Measurements from ENCODE around the gene MICALL2.
A peak's percentile ranks its signal among the peaks of the same experiment; 100 is the strongest.

MICALL2 gene

GRCh38 chr7:1466524-1467271 lies 7.4 kb upstream of the MICALL2 start:
- no peak for DNase-seq
- H3K4me3 Mint-ChIP-seq, result no peak overlapping the region
- H3K27me3 Mint-ChIP-seq, result no peaks in the 10 kb centered on the region
- peaks cover 13% of the 10 kb centered on the region for H3K36me3 Mint-ChIP-seq (ENCODE audit: low read depth)
- no peak overlapping the region for H3K27ac Mint-ChIP-seq
- no peaks in the 10 kb centered on the region for H3K9me3 Mint-ChIP-seq
- H3K4me1 Mint-ChIP-seq (ENCODE audit: low read depth), result peaks cover under 1% of the 10 kb centered on the region

- no peak overlapping the region for H3K4me3 Mint-ChIP-seq
- DNase-seq, result no peak
- no peaks in the 10 kb centered on the region for H3K27me3 Mint-ChIP-seq
- H3K4me1 Mint-ChIP-seq (ENCODE audit: low read depth), result peaks cover 6% of the 10 kb centered on the region
- H3K9me3 Mint-ChIP-seq, result no peaks in the 10 kb centered on the region
- peaks cover 6% of the 10 kb centered on the region for H3K36me3 Mint-ChIP-seq (ENCODE audit: low read depth)
- H3K27ac Mint-ChIP-seq, result no peak overlapping the region
Measured at GRCh38 chr7:1464694-1465093, 5.4 kb upstream of the MICALL2 start.

- no peak for DNase-seq
- no peak overlapping the region for H3K27ac Mint-ChIP-seq
- no peaks in the 10 kb centered on the region for H3K9me3 Mint-ChIP-seq
- peaks cover 3% of the 10 kb centered on the region for H3K36me3 Mint-ChIP-seq (ENCODE audit: low read depth)
- peaks cover 6% of the 10 kb centered on the region for H3K4me1 Mint-ChIP-seq (ENCODE audit: low read depth)
- H3K4me3 Mint-ChIP-seq, result no peak overlapping the region
- no peaks in the 10 kb centered on the region for H3K27me3 Mint-ChIP-seq
Measured at GRCh38 chr7:1463676-1464223, 4.5 kb upstream of the MICALL2 start.

GRCh38 chr7:1461646-1462375 lies 2.5 kb upstream of the MICALL2 start:
- Mint-ChIP-seq H3K4me3 (no peak overlapping the region), H3K27ac (peak overlapping the region; percentile 8), H3K9me3 (no peaks in the 10 kb centered on the region), H3K36me3 (ENCODE audit: low read depth) (no peaks in the 10 kb centered on the region), H3K27me3 (no peaks in the 10 kb centered on the region), H3K4me1 (ENCODE audit: low read depth) (peaks cover 12% of the 10 kb centered on the region)
- DNase-seq, result no peak

GRCh38 chr7:1460821-1461645 lies 1.8 kb upstream of the MICALL2 start:
- DNase-seq, result no peak
- no peaks in the 10 kb centered on the region for H3K9me3 Mint-ChIP-seq
- H3K27ac Mint-ChIP-seq, result no peak overlapping the region
- no peaks in the 10 kb centered on the region for H3K36me3 Mint-ChIP-seq (ENCODE audit: low read depth)
- H3K27me3 Mint-ChIP-seq, result no peaks in the 10 kb centered on the region
- peaks cover 12% of the 10 kb centered on the region for H3K4me1 Mint-ChIP-seq (ENCODE audit: low read depth)
- no peak overlapping the region for H3K4me3 Mint-ChIP-seq

GRCh38 chr7:1459920-1460820 lies 900 bp upstream of the MICALL2 start:
- H3K9me3 Mint-ChIP-seq, result no peaks in the 10 kb centered on the region
- no peaks in the 10 kb centered on the region for H3K36me3 Mint-ChIP-seq (ENCODE audit: low read depth)
- DNase-seq, result no peak
- H3K27ac Mint-ChIP-seq, result peak overlapping the region; percentile 26
- H3K27me3 Mint-ChIP-seq, result no peaks in the 10 kb centered on the region
- H3K4me3 Mint-ChIP-seq, result peak overlapping the region; percentile 61
- H3K4me1 Mint-ChIP-seq (ENCODE audit: low read depth), result peaks cover 12% of the 10 kb centered on the region

GRCh38 chr7:1459512-1459892 lies 232 bp upstream of the MICALL2 start:
- no peaks in the 10 kb centered on the region for H3K36me3 Mint-ChIP-seq (ENCODE audit: low read depth)
- H3K27ac Mint-ChIP-seq, result no peak overlapping the region
- no peaks in the 10 kb centered on the region for H3K27me3 Mint-ChIP-seq
- H3K9me3 Mint-ChIP-seq, result no peaks in the 10 kb centered on the region
- H3K4me1 Mint-ChIP-seq (ENCODE audit: low read depth), result peaks cover 12% of the 10 kb centered on the region
- peak; percentile 98 for DNase-seq
- H3K4me3 Mint-ChIP-seq, result peak overlapping the region; percentile 75

GRCh38 chr7:1457949-1458682 lies 1.2 kb downstream of the MICALL2 start:
- Mint-ChIP-seq H3K4me3 (peak overlapping the region; percentile 26), H3K27me3 (no peaks in the 10 kb centered on the region), H3K9me3 (no peaks in the 10 kb centered on the region), H3K4me1 (ENCODE audit: low read depth) (peaks cover 12% of the 10 kb centered on the region), H3K36me3 (ENCODE audit: low read depth) (no peaks in the 10 kb centered on the region), H3K27ac (no peak overlapping the region)
- no peak for DNase-seq

- no peak overlapping the region for H3K27ac Mint-ChIP-seq
- H3K27me3 Mint-ChIP-seq, result no peaks in the 10 kb centered on the region
- H3K36me3 Mint-ChIP-seq (ENCODE audit: low read depth), result no peaks in the 10 kb centered on the region
- H3K9me3 Mint-ChIP-seq, result no peaks in the 10 kb centered on the region
- H3K4me1 Mint-ChIP-seq (ENCODE audit: low read depth), result peaks cover 12% of the 10 kb centered on the region
- DNase-seq, result no peak
- H3K4me3 Mint-ChIP-seq, result no peak overlapping the region
Measured at GRCh38 chr7:1457059-1457948, 2.0 kb downstream of the MICALL2 start.

GRCh38 chr7:1455955-1456354 lies 3.3 kb downstream of the MICALL2 start:
- no peaks in the 10 kb centered on the region for H3K36me3 Mint-ChIP-seq (ENCODE audit: low read depth)
- no peak overlapping the region for H3K4me3 Mint-ChIP-seq
- H3K27ac Mint-ChIP-seq, result no peak overlapping the region
- H3K27me3 Mint-ChIP-seq, result no peaks in the 10 kb centered on the region
- H3K4me1 Mint-ChIP-seq (ENCODE audit: low read depth), result peaks cover 11% of the 10 kb centered on the region
- DNase-seq, result no peak
- no peaks in the 10 kb centered on the region for H3K9me3 Mint-ChIP-seq

- H3K4me3 Mint-ChIP-seq, result no peak overlapping the region
Measured at GRCh38 chr7:1455241-1455939, 3.9 kb downstream of the MICALL2 start.

GRCh38 chr7:1454542-1454941 lies 4.7 kb downstream of the MICALL2 start:
- no peak overlapping the region for H3K27ac Mint-ChIP-seq
- no peaks in the 10 kb centered on the region for H3K9me3 Mint-ChIP-seq
- peaks cover 6% of the 10 kb centered on the region for H3K4me1 Mint-ChIP-seq (ENCODE audit: low read depth)
- H3K27me3 Mint-ChIP-seq, result no peaks in the 10 kb centered on the region
- no peak for DNase-seq
- H3K36me3 Mint-ChIP-seq (ENCODE audit: low read depth), result no peaks in the 10 kb centered on the region
- no peak overlapping the region for H3K4me3 Mint-ChIP-seq

More at GRCh38 chr7:1455241-1455939, 3.9 kb downstream of the MICALL2 start:
- Mint-ChIP-seq H3K36me3 (ENCODE audit: low read depth) (no peaks in the 10 kb centered on the region), H3K9me3 (no peaks in the 10 kb centered on the region), H3K27ac (no peak overlapping the region), H3K4me1 (ENCODE audit: low read depth) (peaks cover 11% of the 10 kb centered on the region), H3K27me3 (no peaks in the 10 kb centered on the region)
- no peak for DNase-seq

Data from activated T-cell treated with anti-CD3 and anti-CD28 coated beads, Interleukin-2, amount 50 U/mL, for 24 hours (primary cell).